Measurements from ENCODE around the gene ASPSCR1. TPM values are rescaled to one million over a fixed set of nuclear protein-coding genes. Genes with fewer than 3 reads are reported as not detected.
A peak's percentile ranks its signal among the peaks of the same experiment; 100 is the strongest.

ASPSCR1 gene
- total and polyA plus RNA-seq, 2 of the 13 experiments (the other 11 are each of a cell fraction or from before 2014, with no cell fraction given): 274 to 314 TPM

DNA sequence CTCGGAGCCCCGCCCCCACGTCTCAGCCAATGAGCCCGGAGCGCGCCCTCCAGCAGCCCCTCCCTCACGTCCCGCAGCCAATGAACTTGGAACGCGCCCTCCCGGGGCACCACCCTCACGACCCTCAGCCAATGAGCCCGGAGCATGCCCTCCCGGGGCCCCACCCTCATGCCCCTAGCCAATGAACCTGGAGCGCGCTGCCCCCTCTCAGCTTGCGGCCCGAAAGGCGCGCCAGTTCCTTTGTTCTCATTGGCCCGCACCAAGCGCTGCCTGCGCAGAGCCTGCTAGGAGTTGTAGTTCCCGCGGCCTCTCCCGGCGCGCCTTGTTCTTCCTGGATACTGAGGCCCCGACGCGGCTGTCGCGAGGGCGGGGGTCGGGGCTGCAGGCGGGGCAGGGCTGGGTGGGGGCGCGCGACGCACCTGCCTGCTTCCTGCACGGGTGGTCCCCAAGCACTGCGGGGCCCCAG lies 45.6 kb downstream of the ASPSCR1 start, which contains the start of gene LRRC45 (continued):
- TF ChIP-seq ZXDC (CRISPR knock-in tag; IDR thresholded peaks at IDR 0.05): no peak
- TF ChIP-seq JUND (CRISPR knock-in tag; IDR thresholded peaks at IDR 0.05): no peak
- TF ChIP-seq, protein P1, sequence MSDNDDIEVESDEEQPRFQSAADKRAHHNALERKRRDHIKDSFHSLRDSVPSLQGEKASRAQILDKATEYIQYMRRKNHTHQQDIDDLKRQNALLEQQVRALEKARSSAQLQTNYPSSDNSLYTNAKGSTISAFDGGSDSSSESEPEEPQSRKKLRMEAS (IDR thresholded peaks at IDR 0.05): peak; percentile 12; the same call in 1 of the 2 replicates
- TF ChIP-seq GATAD1 (CRISPR knock-in tag; IDR thresholded peaks at IDR 0.05): peak; percentile 79
- TF ChIP-seq ATF7 (IDR thresholded peaks at IDR 0.05): no peak
- TF ChIP-seq ATF7 (CRISPR knock-in tag; IDR thresholded peaks at IDR 0.05): no peak
- TF ChIP-seq, protein P2, sequence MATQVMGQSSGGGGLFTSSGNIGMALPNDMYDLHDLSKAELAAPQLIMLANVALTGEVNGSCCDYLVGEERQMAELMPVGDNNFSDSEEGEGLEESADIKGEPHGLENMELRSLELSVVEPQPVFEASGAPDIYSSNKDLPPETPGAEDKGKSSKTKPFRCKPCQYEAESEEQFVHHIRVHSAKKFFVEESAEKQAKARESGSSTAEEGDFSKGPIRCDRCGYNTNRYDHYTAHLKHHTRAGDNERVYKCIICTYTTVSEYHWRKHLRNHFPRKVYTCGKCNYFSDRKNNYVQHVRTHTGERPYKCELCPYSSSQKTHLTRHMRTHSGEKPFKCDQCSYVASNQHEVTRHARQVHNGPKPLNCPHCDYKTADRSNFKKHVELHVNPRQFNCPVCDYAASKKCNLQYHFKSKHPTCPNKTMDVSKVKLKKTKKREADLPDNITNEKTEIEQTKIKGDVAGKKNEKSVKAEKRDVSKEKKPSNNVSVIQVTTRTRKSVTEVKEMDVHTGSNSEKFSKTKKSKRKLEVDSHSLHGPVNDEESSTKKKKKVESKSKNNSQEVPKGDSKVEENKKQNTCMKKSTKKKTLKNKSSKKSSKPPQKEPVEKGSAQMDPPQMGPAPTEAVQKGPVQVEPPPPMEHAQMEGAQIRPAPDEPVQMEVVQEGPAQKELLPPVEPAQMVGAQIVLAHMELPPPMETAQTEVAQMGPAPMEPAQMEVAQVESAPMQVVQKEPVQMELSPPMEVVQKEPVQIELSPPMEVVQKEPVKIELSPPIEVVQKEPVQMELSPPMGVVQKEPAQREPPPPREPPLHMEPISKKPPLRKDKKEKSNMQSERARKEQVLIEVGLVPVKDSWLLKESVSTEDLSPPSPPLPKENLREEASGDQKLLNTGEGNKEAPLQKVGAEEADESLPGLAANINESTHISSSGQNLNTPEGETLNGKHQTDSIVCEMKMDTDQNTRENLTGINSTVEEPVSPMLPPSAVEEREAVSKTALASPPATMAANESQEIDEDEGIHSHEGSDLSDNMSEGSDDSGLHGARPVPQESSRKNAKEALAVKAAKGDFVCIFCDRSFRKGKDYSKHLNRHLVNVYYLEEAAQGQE (IDR thresholded peaks at IDR 0.05; ENCODE audit: borderline replicate concordance in 1 of 2, low read depth in 1 of 2, low read length in 2 of 2): no peak
- TF ChIP-seq ZNF143 (CRISPR knock-in tag; IDR thresholded peaks at IDR 0.05): peak; percentile 92
- TF ChIP-seq, protein P3, sequence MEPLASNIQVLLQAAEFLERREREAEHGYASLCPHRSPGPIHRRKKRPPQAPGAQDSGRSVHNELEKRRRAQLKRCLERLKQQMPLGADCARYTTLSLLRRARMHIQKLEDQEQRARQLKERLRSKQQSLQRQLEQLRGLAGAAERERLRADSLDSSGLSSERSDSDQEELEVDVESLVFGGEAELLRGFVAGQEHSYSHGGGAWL (CRISPR knock-in tag; IDR thresholded peaks at IDR 0.05): no peak
- TF ChIP-seq MXI1 (IDR thresholded peaks at IDR 0.05; ENCODE audit: borderline replicate concordance, low read depth, low read length): no peak; the same call in 2 of the 3 replicates
- no peak for TF ChIP-seq NFIC (IDR thresholded peaks at IDR 0.05; ENCODE audit: low read length)
- TF ChIP-seq, protein P4, sequence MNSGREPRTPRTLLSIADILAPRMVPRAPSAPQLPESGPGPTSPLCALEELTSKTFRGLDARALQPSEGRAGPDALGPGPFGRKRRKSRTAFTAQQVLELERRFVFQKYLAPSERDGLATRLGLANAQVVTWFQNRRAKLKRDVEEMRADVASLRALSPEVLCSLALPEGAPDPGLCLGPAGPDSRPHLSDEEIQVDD (CRISPR knock-in tag; IDR thresholded peaks at IDR 0.05; ENCODE audit: borderline replicate concordance): no peak
- no peak for TF ChIP-seq PHF5A (CRISPR knock-in tag; IDR thresholded peaks at IDR 0.05; ENCODE audit: low read depth, unreplicated experiment)
- TF ChIP-seq, protein P5, sequence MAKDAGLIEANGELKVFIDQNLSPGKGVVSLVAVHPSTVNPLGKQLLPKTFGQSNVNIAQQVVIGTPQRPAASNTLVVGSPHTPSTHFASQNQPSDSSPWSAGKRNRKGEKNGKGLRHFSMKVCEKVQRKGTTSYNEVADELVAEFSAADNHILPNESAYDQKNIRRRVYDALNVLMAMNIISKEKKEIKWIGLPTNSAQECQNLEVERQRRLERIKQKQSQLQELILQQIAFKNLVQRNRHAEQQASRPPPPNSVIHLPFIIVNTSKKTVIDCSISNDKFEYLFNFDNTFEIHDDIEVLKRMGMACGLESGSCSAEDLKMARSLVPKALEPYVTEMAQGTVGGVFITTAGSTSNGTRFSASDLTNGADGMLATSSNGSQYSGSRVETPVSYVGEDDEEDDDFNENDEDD (CRISPR knock-in tag; IDR thresholded peaks at IDR 0.05; ENCODE audit: borderline replicate concordance): peak; percentile 96
- TF ChIP-seq GTF3A (CRISPR knock-in tag; conservative IDR thresholded peaks at IDR 0.05): no peak
- no peak for TF ChIP-seq MTA3 (CRISPR knock-in tag; IDR thresholded peaks at IDR 0.05)
- no peak for TF ChIP-seq KLF13 (CRISPR knock-in tag; IDR thresholded peaks at IDR 0.05)
- TF ChIP-seq, protein P6, sequence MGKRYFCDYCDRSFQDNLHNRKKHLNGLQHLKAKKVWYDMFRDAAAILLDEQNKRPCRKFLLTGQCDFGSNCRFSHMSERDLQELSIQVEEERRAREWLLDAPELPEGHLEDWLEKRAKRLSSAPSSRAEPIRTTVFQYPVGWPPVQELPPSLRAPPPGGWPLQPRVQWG (CRISPR knock-in tag; IDR thresholded peaks at IDR 0.05; ENCODE audit: borderline replicate concordance, low read depth): no peak
- no peak for TF ChIP-seq ESRRA (CRISPR knock-in tag; IDR thresholded peaks at IDR 0.05; ENCODE audit: low read depth)
- TF ChIP-seq, protein P7, sequence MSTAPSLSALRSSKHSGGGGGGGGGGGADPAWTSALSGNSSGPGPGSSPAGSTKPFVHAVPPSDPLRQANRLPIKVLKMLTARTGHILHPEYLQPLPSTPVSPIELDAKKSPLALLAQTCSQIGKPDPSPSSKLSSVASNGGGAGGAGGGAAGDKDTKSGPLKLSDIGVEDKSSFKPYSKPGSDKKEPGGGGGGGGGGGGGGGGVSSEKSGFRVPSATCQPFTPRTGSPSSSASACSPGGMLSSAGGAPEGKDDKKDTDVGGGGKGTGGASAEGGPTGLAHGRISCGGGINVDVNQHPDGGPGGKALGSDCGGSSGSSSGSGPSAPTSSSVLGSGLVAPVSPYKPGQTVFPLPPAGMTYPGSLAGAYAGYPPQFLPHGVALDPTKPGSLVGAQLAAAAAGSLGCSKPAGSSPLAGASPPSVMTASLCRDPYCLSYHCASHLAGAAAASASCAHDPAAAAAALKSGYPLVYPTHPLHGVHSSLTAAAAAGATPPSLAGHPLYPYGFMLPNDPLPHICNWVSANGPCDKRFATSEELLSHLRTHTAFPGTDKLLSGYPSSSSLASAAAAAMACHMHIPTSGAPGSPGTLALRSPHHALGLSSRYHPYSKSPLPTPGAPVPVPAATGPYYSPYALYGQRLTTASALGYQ (CRISPR knock-in tag; IDR thresholded peaks at IDR 0.05): 0 out of 2 replicates have a peak, but pooled peaks have one; percentile 12
